ENCODE measurements around the gene HTRA1. TPM values are rescaled to one million over a fixed set of nuclear protein-coding genes. Genes with fewer than 3 reads are reported as not detected.

Gene HTRA1
- total RNA-seq, 4 donors from 2014 or later: 55.2 to 99.5 (median 80.6) TPM

DNA sequence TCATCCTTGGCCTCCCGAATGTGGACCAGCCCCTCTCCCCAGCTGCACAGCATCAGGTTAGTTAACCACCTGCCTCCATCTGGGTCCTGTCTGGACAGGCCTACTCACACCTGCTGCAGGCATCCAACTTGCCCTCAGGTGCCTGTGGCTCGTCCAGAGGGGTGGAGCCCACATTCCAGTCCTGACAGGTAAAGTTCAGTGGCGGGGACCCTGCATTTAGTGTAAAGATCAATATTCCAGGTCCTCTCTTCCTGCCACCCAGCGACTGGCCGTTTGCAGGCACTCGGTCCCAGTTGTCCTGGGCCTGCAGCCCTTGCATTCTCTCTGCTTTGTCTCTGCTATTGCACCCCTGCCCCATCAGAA is 15.0 kb downstream of the HTRA1 start:
- no peaks in the 10 kb centered on the region for H3K36me3 ChIP-seq
- no peak for TF ChIP-seq POLR2AphosphoS5 (IDR thresholded peaks at IDR 0.05)
- no peak for TF ChIP-seq POLR2A (IDR thresholded peaks at IDR 0.05)
- TF ChIP-seq, protein P1, sequence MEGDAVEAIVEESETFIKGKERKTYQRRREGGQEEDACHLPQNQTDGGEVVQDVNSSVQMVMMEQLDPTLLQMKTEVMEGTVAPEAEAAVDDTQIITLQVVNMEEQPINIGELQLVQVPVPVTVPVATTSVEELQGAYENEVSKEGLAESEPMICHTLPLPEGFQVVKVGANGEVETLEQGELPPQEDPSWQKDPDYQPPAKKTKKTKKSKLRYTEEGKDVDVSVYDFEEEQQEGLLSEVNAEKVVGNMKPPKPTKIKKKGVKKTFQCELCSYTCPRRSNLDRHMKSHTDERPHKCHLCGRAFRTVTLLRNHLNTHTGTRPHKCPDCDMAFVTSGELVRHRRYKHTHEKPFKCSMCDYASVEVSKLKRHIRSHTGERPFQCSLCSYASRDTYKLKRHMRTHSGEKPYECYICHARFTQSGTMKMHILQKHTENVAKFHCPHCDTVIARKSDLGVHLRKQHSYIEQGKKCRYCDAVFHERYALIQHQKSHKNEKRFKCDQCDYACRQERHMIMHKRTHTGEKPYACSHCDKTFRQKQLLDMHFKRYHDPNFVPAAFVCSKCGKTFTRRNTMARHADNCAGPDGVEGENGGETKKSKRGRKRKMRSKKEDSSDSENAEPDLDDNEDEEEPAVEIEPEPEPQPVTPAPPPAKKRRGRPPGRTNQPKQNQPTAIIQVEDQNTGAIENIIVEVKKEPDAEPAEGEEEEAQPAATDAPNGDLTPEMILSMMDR (IDR thresholded peaks at IDR 0.05): no peak
- no peak for TF ChIP-seq EP300 (IDR thresholded peaks at IDR 0.05)
- WGBS: 35% methylated on average over 2 of the region's 6 CpGs
- H3K27ac ChIP-seq: no peak overlapping the region
- peak in 1 of 2 donors; percentile 54 for DNase-seq (ENCODE audit: low spot score in 2 of 2)
- no peak overlapping the region for H3K4me3 ChIP-seq
- H3K9me3 ChIP-seq: no peaks in the 10 kb centered on the region
- H3K27me3 ChIP-seq: no peaks in the 10 kb centered on the region
- peaks cover 47% of the 10 kb centered on the region for H3K4me1 ChIP-seq

DNA sequence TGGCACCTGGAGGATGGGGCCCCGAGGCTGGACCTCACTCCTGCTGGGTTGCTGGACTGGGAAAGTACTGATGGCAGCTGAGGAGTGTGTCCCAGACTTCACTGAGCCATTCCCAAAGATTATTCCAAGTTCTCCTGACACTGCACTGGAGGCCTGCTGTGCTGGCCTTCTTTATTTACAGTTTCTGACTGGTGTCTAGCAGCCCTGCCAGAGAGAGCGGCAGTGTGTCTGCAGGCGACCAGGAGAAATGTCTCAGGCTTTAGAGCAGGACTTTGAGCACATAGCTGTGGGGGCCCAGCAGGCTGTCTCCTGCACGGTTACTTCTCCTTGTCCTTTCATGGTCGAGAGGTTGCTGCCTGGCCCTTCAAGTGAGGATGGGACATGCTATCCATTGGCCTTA is 16.1 kb downstream of the HTRA1 start:
- H3K36me3 ChIP-seq: no peaks in the 10 kb centered on the region
- H3K4me1 ChIP-seq: peaks cover 47% of the 10 kb centered on the region
- H3K4me3 ChIP-seq: no peak overlapping the region
- no peaks in the 10 kb centered on the region for H3K9me3 ChIP-seq
- TF ChIP-seq EP300 (IDR thresholded peaks at IDR 0.05) (no peak), POLR2A (IDR thresholded peaks at IDR 0.05) (no peak), POLR2AphosphoS5 (IDR thresholded peaks at IDR 0.05) (no peak)
- TF ChIP-seq, protein P1 (IDR thresholded peaks at IDR 0.05): no peak
- no peak overlapping the region for H3K27ac ChIP-seq
- DNase-seq (ENCODE audit: low spot score in 2 of 2): no peak
- WGBS: 85% methylated on average over 5 of the region's 5 CpGs
- no peaks in the 10 kb centered on the region for H3K27me3 ChIP-seq

DNA sequence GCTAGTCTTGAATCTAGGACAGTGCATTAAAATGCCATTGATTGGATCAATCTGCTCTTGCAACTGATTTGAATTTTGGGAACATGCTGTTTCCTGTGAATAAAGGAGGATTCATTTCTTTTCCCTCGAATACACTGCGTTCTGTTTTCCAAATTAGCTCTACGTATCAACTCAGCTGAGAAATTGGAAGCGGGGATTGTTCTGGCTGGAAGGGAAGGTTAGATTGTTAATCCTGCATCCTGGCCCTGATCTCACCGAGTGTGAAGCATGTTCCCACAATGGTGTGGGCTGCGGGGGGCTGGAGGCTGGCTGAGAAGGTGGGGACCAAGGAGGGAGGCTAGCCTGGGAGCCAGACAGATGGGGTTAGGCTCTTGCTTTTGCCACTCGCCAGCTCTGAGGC is 17.6 kb downstream of the HTRA1 start:
- no peak for DNase-seq (ENCODE audit: low spot score in 2 of 2)
- peaks cover 46% of the 10 kb centered on the region for H3K4me1 ChIP-seq
- no peaks in the 10 kb centered on the region for H3K9me3 ChIP-seq
- TF ChIP-seq EP300 (IDR thresholded peaks at IDR 0.05) (no peak), POLR2A (IDR thresholded peaks at IDR 0.05) (no peak), POLR2AphosphoS5 (IDR thresholded peaks at IDR 0.05) (no peak)
- TF ChIP-seq, protein P1 (IDR thresholded peaks at IDR 0.05): no peak
- H3K27ac ChIP-seq: no peak overlapping the region
- no peaks in the 10 kb centered on the region for H3K36me3 ChIP-seq
- no peaks in the 10 kb centered on the region for H3K27me3 ChIP-seq
- 75% methylated on average over 7 of the region's 7 CpGs for WGBS
- no peak overlapping the region for H3K4me3 ChIP-seq

DNA sequence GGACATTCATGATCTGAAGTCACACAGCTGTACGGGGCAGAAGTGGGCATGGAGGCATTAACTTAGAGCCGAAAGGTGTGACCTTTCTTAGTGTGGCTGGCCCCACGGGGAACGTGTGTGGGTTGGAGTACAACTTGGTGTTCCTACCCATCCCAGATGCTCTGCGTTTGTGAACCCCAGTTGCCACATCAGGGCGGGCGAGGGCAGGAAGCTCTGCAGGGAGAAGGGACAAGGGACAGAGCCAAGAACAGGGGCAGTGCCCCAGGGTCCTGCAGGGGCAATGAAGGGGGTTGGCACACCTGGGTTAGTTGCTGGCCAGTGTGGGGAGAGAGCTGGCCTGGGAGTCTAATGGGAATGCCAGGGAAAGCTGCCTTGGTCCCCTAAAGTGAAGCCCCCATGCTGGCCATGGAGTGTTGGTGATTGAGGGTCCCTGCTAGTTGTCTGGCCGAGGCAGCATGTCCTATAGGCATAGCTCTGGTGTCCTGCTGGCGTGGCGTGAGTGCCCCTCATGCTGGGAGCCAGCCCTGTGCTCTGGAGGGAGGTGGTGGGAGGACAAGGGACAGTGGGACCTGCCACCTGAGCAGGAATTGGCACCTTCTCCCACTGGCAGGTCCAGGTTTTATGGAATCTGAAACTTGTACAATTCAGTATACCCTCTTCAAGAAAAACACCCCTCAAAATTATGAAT is 18.9 kb downstream of the HTRA1 start:
- no peak for DNase-seq (ENCODE audit: low spot score in 2 of 2)
- no peak for TF ChIP-seq EP300 (IDR thresholded peaks at IDR 0.05)
- no peak for TF ChIP-seq POLR2AphosphoS5 (IDR thresholded peaks at IDR 0.05)
- TF ChIP-seq POLR2A (IDR thresholded peaks at IDR 0.05): no peak
- TF ChIP-seq, protein P1 (IDR thresholded peaks at IDR 0.05): no peak
- Histone ChIP-seq H3K27me3 (no peaks in the 10 kb centered on the region), H3K4me3 (no peak overlapping the region), H3K9me3 (no peaks in the 10 kb centered on the region), H3K4me1 (peaks cover 35% of the 10 kb centered on the region), H3K27ac (no peak overlapping the region), H3K36me3 (no peaks in the 10 kb centered on the region)
- WGBS: over 99% methylated on average over 10 of the region's 10 CpGs

DNA sequence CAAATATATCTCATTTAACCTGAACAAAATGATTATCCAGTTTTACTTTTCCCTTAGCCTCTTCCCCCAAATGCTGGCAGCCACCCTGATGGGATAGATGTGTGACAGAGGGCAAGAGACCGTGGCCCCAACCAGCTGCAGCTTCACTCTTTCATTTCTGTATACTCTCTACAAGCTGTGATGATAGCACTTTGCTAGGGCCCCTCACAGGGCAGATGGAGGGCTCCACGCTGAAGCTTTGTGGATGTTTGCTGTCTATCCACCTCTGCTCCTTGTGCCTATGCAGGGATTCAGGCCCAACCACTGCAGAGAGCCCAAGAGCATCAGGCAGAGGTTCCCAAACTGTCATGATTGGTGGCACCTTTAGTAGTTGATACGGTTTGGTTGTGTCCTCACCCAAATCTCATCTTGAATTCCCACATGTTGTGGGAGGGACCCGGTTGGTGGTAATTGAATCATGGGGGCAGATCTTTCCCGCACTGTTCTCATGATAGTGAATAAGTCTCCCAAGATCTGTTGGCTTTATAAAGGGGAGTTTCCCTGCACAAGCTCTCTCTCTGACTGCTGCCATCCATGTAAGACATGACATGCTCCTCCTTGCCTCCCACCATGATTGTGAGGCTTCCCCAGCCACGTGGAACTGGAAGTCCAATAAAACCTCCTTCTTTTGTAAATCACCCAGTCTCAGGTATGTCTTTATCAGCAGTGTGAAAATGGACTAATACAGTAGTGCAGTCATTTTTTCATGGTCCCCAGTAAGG is 20.1 kb downstream of the HTRA1 start:
- no peaks in the 10 kb centered on the region for H3K36me3 ChIP-seq
- peaks cover 33% of the 10 kb centered on the region for H3K4me1 ChIP-seq
- no peaks in the 10 kb centered on the region for H3K27me3 ChIP-seq
- H3K27ac ChIP-seq: no peak overlapping the region
- DNase-seq (ENCODE audit: low spot score in 2 of 2): no peak
- WGBS: 91% methylated on average over 6 of the region's 6 CpGs
- H3K9me3 ChIP-seq: no peaks in the 10 kb centered on the region
- TF ChIP-seq, protein P1 (IDR thresholded peaks at IDR 0.05): no peak
- no peak for TF ChIP-seq EP300 (IDR thresholded peaks at IDR 0.05)
- no peak for TF ChIP-seq POLR2A (IDR thresholded peaks at IDR 0.05)
- no peak for TF ChIP-seq POLR2AphosphoS5 (IDR thresholded peaks at IDR 0.05)
- H3K4me3 ChIP-seq: no peak overlapping the region
